ENCODE measurements around the gene GTF2F2.

The GTF2F2 gene

DNA sequence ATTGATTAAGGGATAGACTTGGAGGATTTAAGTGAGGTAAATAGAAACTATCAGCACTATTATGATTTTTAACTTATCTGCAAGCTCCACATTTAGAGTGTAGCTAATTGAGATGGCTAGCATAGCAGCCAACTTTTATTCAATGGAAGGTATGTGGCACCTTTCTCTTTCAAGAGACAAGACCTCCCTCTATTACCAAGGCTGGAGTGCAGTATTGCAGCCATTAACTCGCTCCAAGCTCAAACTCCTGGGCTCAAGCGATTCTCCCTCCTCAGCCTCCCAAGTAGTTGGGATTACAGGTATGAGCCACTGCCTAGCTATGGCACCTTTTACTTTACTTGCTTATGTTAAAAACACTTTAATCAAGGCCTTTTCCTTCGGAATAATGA is 212.5 kb downstream of the GTF2F2 start:
- FAIRE-seq = no peak
- no peak for DNase-seq (ENCODE audit: low spot score)

DNA sequence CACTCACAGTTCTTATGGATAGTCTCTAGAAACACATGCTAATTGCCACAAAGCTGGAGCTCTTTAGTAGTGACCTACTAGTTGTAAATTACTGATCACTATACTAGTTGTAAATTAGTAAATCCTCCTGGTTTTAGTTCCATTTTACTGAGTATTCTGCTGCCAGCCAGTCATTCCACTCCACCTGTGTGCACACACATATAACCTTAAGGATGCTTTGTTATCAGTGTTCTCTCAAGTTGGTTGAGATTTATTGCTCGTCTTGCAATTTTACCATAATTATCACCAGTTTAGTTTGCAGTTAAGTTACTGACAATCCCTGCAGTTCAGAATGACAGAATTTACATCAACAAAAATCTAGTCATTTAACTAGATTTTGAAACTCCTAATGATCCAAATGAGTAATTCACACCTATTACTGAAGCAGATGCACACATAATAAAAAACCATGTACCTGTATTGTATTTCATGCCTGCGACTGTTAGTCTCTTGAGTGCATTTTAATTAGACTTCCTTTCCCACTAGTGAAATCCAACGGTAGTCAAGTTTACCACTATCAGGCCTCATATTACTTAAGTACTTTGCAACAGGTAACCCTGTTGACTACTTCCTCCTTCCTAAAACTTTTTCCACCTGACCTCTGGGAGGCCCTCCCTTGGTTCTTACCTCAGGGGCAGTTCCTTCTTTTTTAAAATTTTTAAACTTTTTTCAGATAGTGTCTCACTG is 213.1 kb downstream of the GTF2F2 start:
- no peak for DNase-seq (ENCODE audit: low spot score)
- FAIRE-seq = no peak
